ENCODE data around the gene PLOD2.

- TF ChIP-seq CTCF (conservative IDR thresholded peaks at IDR 0.05; ENCODE audit: low read length) (peak; percentile 95), EZH2phosphoT487 (IDR thresholded peaks at IDR 0.05; ENCODE audit: borderline replicate concordance, low read depth, low read length) (no peak)
Observed at GRCh38 chr3:146065573-146066006, 95.4 kb downstream of the PLOD2 start.

Measured in OCI-LY7 (cell line).